HG03571 (cell line): ENCODE measurements around the gene GRB10.

ENCODE experiments used
- ATAC-seq: cut with Tn5 transposase; IDR thresholded peaks from one replicate; pipeline ENCODE4 v1.9.1; 2021; ENCODE audit not compliant: unreplicated experiment

Gene GRB10

GRCh38 chr7:50782375-50783208 is at the start of gene GRB10:
GRB10 (minus strand) TSS chr7:50782896; CDS start chr7:50732322, 50,574 bp downstream.
- ATAC-seq: no peak

- no peak for ATAC-seq
These were observed 46.1 kb upstream of the GRB10 start for GRCh38 chr7:50828801-50829200.

- ATAC-seq: no peak
These were observed 45.4 kb upstream of the GRB10 start for GRCh38 chr7:50828116-50828515.

- no peak for ATAC-seq
These were observed 44.6 kb upstream of the GRB10 start for GRCh38 chr7:50827281-50827680.

- ATAC-seq: no peak
These were observed 43.9 kb upstream of the GRB10 start for GRCh38 chr7:50826371-50827172.

- ATAC-seq: no peak
These were observed 42.8 kb upstream of the GRB10 start for GRCh38 chr7:50825465-50825864.

GRCh38 chr7:50824882-50825281 is 42.2 kb upstream of the GRB10 start:
- no peak for ATAC-seq

- no peak for ATAC-seq
These were observed 40.0 kb upstream of the GRB10 start for GRCh38 chr7:50822706-50823105.

GRCh38 chr7:50822110-50822509 is 39.4 kb upstream of the GRB10 start:
- ATAC-seq: no peak

- ATAC-seq: no peak
These were observed 38.8 kb upstream of the GRB10 start for GRCh38 chr7:50821457-50822008.

GRCh38 chr7:50818324-50818723 is 35.6 kb upstream of the GRB10 start:
- ATAC-seq: no peak

GRCh38 chr7:50817561-50817960 is 34.9 kb upstream of the GRB10 start:
- ATAC-seq: no peak

GRCh38 chr7:50815138-50815537 is 32.4 kb upstream of the GRB10 start:
- ATAC-seq: no peak

- no peak for ATAC-seq
These were observed 31.5 kb upstream of the GRB10 start for GRCh38 chr7:50814166-50814565.

GRCh38 chr7:50812841-50813475 is 30.3 kb upstream of the GRB10 start:
- no peak for ATAC-seq

- no peak for ATAC-seq
These were observed 29.4 kb upstream of the GRB10 start for GRCh38 chr7:50812094-50812493.

GRCh38 chr7:50808282-50808888 is 25.7 kb upstream of the GRB10 start:
- no peak for ATAC-seq

GRCh38 chr7:50807026-50807730 is 24.5 kb upstream of the GRB10 start:
- no peak for ATAC-seq

GRCh38 chr7:50806143-50806542 is 23.4 kb upstream of the GRB10 start:
- ATAC-seq: no peak

- no peak for ATAC-seq
These were observed 22.9 kb upstream of the GRB10 start for GRCh38 chr7:50805447-50806125.
